K562 (cell line): Measurements from ENCODE around the gene NR1D1. TPM values are rescaled to one million over a fixed set of nuclear protein-coding genes. Genes with fewer than 3 reads are reported as not detected.
A peak's percentile ranks its signal among the peaks of the same experiment; 100 is the strongest.

Source experiments
- ATF7 ChIP-seq: fragments of 450-650 bp; IDR thresholded peaks from 2 replicates; pipeline ENCODE4 v1.7.1; 2014; ENCODE audit warnings: mild to moderate bottlenecking, moderate library complexity
- CBFA2T2 ChIP-seq: fragments of 450-650 bp; conservative IDR thresholded peaks from 2 replicates; pipeline ENCODE4 v1.6.1; 2017; ENCODE audit warnings: mild to moderate bottlenecking
- FOXM1 ChIP-seq, 2 experiments: fragments of 450-650 bp in 1 of 2; sonication (generic) in 1 of 2; formaldehyde crosslinking in 1 of 2; IDR thresholded peaks; 2 replicates each; pipeline versions ENCODE4 v1.6.1 to v1.9.0; 2017 to 2022; ENCODE audit warnings: low read depth in 2 of 2, mild to moderate bottlenecking in 2 of 2, missing genetic modification reagents in 1 of 2, moderate library complexity in 1 of 2
- HNRNPL ChIP-seq: fragments of 200-400 bp; formaldehyde crosslinking; IDR thresholded peaks from 2 replicates; pipeline ENCODE4 v1.6.1; 2017; ENCODE audit warnings: low read depth, mild to moderate bottlenecking, low read length
- IFI16 ChIP-seq: fragments of 250-450 bp; sonication (Bioruptor Pico); IDR thresholded peaks from 2 replicates; pipeline ENCODE4 v2.1.2; 2022; ENCODE audit warnings: mild to moderate bottlenecking, inconsistent platforms
- MYNN ChIP-seq, 2 experiments: sonication (generic); formaldehyde crosslinking in 1 of 2; IDR thresholded peaks; 2 replicates each; pipeline versions ENCODE4 v1.5.0 to v1.6.1; 2016 to 2020; ENCODE audit warnings: antibody characterized with exemption in 1 of 2, missing genetic modification reagents in 1 of 2
- POLR2AphosphoS5 ChIP-seq: IDR thresholded peaks from 2 replicates; pipeline ENCODE4 v1.6.1; 2011; ENCODE audit warnings: mild to moderate bottlenecking, low read depth, low read length, moderate library complexity; ENCODE audit not compliant: control insufficient read depth, insufficient read depth
- ZFP1 ChIP-seq: fragments of 450-650 bp; formaldehyde crosslinking; IDR thresholded peaks from 2 replicates; pipeline ENCODE4 v1.4.0; 2020; ENCODE audit warnings: mild to moderate bottlenecking, mixed read lengths
- ZNF121 ChIP-seq: sonication (generic); formaldehyde crosslinking; conservative IDR thresholded peaks from 2 replicates; pipeline ENCODE4 v1.8.0; 2022; ENCODE audit warnings: missing genetic modification reagents
- ZNF668 ChIP-seq: fragments of 250-450 bp; sonication (Bioruptor Pico); IDR thresholded peaks from 2 replicates; pipeline ENCODE4 v1.8.0; 2022; ENCODE audit warnings: mild to moderate bottlenecking, inconsistent platforms
- polyA plus RNA-seq, 8 experiments: library from polyadenylated mRNA; depleted of rRNA in 4 of 8; stranded (reverse) in 5 of 8; unstranded in 3 of 8; fragments of >200 nt; fragmentation: Nextera tagmentation in 2 of 8; fragmentation: Illumina TruSeq in 1 of 8; extraction: Ambion mirVana in 2 of 8; extraction: Trizol in 1 of 8; gene quantifications; 2 replicates each; pipeline versions ENCODE4 v1.2.1 to v1.2.3, GENCODE V29; 2011 to 2014; ENCODE audit warnings: inconsistent platforms in 1 of 8, missing spikeins in 1 of 8
- total RNA-seq, 7 experiments: library from RNA; depleted of rRNA in 6 of 7; stranded (reverse); fragments of >200 nt in 6 of 7; fragmentation: Illumina TruSeq in 2 of 7; extraction: Trizol in 2 of 7; gene quantifications; 2 replicates each; pipeline versions ENCODE4 v1.2.1 to v1.2.3, GENCODE V29; 2011 to 2021; ENCODE audit warnings: low replicate concordance in 1 of 7
- TF ChIP-seq, protein P1 (sequence below), 2 experiments: fragments of 450-650 bp in 1 of 2; sonication (generic) in 1 of 2; formaldehyde crosslinking in 1 of 2; IDR thresholded peaks in 1 of 2; conservative IDR thresholded peaks in 1 of 2; 2 replicates each; pipeline versions ENCODE4 v1.6.1 to v1.8.1; 2016 to 2023; ENCODE audit warnings: mild to moderate bottlenecking in 2 of 2, moderate library complexity in 2 of 2, inconsistent platforms in 1 of 2, missing genetic modification reagents in 1 of 2
- TF ChIP-seq, protein P2 (sequence below): sonication (generic); formaldehyde crosslinking; IDR thresholded peaks from 2 replicates; pipeline ENCODE4 v1.8.0; 2023; ENCODE audit warnings: mild to moderate bottlenecking, missing genetic modification reagents
- TF ChIP-seq, protein P3 (sequence below): conservative IDR thresholded peaks from 2 replicates; pipeline ENCODE4 v1.6.1; 2011; ENCODE audit warnings: low read depth, mild to moderate bottlenecking, low read length; ENCODE audit not compliant: control insufficient read depth
- TF ChIP-seq, protein P4 (sequence below): IDR thresholded peaks from 3 replicates; pipeline ENCODE4 v1.6.1; 2011; ENCODE audit warnings: borderline replicate concordance, mild to moderate bottlenecking, moderate library complexity; ENCODE audit not compliant: insufficient read length; ENCODE audit errors: extremely low read depth

NR1D1 gene
- total and polyA plus RNA-seq, 9 of the 15 experiments (the other 6 are each of a cell fraction or from before 2014, with no cell fraction given), result 0.25 to 7.7 (median 0.65) TPM

DNA sequence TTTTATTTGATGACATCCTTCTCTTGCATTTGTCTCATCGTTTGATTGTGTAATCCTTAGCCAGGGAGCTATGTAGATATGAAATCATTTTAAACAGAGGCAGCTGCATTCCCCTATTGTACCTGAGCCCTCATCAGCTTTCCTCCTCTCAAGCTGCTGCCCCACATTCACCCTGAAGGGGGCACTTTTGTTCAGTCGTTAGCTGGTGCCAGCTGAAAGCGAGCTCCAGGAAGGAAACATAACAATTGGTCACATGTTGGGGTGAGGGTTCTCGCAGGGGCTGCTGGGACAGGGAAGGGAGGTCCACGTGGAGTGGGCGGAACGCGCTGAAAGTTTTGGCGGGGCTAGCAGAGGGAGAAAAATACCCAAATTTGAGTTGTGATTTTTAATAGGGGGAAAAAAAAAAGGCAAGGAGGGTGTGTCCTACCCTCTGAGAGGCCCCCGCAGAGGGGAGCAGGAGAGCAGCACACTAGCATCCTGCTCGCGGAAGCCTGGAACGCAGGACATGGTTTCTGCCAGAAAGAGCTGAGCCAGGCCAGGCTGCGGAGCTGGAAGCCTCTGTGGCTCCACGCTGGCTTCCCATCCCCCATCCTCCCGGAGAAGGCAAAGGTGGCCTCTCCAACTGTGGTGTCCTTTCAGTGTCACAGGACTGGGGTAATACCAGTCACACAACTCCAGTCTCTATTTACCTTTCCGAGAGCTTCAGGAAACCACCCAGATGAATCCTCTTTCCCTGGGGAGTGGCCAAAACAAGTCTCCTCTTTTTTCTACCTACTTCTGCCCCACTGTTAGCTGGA lies 12.9 kb upstream of the NR1D1 start (continued):
- TF ChIP-seq POLR2AphosphoS5, result peak; percentile 32; the same call in 1 of the 2 replicates
- TF ChIP-seq HNRNPL, result no peak
- no peak for TF ChIP-seq ZNF121 (CRISPR knock-in tag)
- TF ChIP-seq ATF7, result peak; percentile 68
- TF ChIP-seq CBFA2T2, result peak; percentile 63
- TF ChIP-seq, protein P1, sequence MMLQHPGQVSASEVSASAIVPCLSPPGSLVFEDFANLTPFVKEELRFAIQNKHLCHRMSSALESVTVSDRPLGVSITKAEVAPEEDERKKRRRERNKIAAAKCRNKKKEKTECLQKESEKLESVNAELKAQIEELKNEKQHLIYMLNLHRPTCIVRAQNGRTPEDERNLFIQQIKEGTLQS (IDR thresholded peaks at IDR 0.05), result 0 out of 2 replicates have a peak, but pooled peaks have one; percentile 11
- TF ChIP-seq, protein P1 (CRISPR knock-in tag; conservative IDR thresholded peaks at IDR 0.05), result no peak
- TF ChIP-seq, protein P2, sequence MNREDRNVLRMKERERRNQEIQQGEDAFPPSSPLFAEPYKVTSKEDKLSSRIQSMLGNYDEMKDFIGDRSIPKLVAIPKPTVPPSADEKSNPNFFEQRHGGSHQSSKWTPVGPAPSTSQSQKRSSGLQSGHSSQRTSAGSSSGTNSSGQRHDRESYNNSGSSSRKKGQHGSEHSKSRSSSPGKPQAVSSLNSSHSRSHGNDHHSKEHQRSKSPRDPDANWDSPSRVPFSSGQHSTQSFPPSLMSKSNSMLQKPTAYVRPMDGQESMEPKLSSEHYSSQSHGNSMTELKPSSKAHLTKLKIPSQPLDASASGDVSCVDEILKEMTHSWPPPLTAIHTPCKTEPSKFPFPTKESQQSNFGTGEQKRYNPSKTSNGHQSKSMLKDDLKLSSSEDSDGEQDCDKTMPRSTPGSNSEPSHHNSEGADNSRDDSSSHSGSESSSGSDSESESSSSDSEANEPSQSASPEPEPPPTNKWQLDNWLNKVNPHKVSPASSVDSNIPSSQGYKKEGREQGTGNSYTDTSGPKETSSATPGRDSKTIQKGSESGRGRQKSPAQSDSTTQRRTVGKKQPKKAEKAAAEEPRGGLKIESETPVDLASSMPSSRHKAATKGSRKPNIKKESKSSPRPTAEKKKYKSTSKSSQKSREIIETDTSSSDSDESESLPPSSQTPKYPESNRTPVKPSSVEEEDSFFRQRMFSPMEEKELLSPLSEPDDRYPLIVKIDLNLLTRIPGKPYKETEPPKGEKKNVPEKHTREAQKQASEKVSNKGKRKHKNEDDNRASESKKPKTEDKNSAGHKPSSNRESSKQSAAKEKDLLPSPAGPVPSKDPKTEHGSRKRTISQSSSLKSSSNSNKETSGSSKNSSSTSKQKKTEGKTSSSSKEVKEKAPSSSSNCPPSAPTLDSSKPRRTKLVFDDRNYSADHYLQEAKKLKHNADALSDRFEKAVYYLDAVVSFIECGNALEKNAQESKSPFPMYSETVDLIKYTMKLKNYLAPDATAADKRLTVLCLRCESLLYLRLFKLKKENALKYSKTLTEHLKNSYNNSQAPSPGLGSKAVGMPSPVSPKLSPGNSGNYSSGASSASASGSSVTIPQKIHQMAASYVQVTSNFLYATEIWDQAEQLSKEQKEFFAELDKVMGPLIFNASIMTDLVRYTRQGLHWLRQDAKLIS (CRISPR knock-in tag), result no peak
- TF ChIP-seq IFI16 (CRISPR knock-in tag), result 0 out of 2 replicates have a peak, but pooled peaks have one; percentile 22
- TF ChIP-seq MYNN (IDR thresholded peaks at IDR 0.05), result 0 out of 2 replicates have a peak, but pooled peaks have one; percentile 41
- no peak for TF ChIP-seq MYNN (CRISPR knock-in tag; IDR thresholded peaks at IDR 0.05)
- TF ChIP-seq, protein P3, sequence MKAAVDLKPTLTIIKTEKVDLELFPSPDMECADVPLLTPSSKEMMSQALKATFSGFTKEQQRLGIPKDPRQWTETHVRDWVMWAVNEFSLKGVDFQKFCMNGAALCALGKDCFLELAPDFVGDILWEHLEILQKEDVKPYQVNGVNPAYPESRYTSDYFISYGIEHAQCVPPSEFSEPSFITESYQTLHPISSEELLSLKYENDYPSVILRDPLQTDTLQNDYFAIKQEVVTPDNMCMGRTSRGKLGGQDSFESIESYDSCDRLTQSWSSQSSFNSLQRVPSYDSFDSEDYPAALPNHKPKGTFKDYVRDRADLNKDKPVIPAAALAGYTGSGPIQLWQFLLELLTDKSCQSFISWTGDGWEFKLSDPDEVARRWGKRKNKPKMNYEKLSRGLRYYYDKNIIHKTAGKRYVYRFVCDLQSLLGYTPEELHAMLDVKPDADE, result 0 out of 2 replicates have a peak, but pooled peaks have one; percentile 28
- TF ChIP-seq ZFP1 (CRISPR knock-in tag), result no peak
- TF ChIP-seq, protein P4, sequence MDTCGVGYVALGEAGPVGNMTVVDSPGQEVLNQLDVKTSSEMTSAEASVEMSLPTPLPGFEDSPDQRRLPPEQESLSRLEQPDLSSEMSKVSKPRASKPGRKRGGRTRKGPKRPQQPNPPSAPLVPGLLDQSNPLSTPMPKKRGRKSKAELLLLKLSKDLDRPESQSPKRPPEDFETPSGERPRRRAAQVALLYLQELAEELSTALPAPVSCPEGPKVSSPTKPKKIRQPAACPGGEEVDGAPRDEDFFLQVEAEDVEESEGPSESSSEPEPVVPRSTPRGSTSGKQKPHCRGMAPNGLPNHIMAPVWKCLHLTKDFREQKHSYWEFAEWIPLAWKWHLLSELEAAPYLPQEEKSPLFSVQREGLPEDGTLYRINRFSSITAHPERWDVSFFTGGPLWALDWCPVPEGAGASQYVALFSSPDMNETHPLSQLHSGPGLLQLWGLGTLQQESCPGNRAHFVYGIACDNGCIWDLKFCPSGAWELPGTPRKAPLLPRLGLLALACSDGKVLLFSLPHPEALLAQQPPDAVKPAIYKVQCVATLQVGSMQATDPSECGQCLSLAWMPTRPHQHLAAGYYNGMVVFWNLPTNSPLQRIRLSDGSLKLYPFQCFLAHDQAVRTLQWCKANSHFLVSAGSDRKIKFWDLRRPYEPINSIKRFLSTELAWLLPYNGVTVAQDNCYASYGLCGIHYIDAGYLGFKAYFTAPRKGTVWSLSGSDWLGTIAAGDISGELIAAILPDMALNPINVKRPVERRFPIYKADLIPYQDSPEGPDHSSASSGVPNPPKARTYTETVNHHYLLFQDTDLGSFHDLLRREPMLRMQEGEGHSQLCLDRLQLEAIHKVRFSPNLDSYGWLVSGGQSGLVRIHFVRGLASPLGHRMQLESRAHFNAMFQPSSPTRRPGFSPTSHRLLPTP, result no peak
- TF ChIP-seq FOXM1 (IDR thresholded peaks at IDR 0.05; ENCODE audit: low read depth), result no peak
- TF ChIP-seq FOXM1 (CRISPR knock-in tag; IDR thresholded peaks at IDR 0.05; ENCODE audit: low read depth), result no peak
- TF ChIP-seq ZNF668 (CRISPR knock-in tag), result 0 out of 2 replicates have a peak, but pooled peaks have one; percentile 35
